ENCODE results near the gene OGT.
"Not testable (repeated sequence)": the region's sequence is repeated elsewhere in the genome, so short reads cannot be mapped to it uniquely, and the experiment has no call there.

OGT gene

DNA sequence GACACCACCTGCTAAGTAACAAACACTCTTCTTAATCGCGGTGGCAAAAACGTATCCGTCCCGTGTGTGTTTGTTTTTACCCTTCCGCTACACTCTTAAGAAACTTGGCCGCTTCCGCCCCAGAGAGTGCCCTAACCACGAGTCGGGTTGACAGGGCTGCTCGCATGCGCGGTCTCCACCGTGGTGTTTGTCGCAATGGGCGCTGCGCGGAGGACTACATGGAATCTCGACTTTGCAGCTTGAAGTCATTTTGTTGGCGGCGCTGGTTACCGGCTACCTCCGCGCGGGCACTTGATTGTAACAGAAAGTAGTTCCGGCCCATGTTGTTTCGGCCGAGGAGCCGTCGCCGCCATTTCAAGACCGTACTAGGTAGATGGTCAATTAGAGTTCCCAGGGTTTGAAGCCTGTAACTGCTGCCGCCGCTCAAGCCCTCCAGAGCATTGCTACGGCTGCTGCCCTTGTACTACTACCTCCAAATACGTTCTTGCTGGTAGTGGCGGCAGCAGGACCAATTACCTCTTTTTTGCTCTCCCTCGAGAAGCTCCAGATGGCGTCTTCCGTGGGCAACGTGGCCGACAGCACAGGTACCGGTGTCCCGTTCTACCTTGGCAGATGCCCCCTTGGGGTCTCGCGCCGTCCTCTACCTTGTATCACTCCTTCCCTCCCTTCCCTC, at the start of gene OGT:
TSS of gene OGT (plus strand) at position 352 of the 673 bp plus-strand sequence. CDS start at position 548, 196 bp downstream.
- in situ Hi-C loops (cut with HindIII; ENCODE audit: low sequenced_read_pairs), result no loop called here

DNA sequence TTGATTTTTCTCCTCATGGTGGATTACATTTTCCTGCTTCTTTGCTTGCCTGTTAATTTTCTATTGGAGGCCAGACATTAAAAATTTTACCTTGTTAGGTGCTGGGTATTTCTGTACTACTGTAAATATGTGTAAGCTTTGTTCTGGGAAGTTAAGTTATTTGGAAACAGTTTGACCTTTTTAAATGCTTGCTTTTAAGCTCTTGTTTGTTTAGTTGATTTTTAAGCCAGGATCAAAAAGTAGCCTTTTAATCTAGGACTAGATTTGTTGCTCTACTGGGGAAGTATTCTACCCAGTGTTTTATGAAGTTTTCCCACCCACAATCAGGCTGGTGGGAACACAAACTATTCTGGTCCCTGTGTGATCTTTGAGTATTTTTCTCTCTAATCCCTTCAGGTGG, 45.1 kb upstream of the OGT start:
- in situ Hi-C loops (cut with HindIII; ENCODE audit: low sequenced_read_pairs), result no loop called here

DNA sequence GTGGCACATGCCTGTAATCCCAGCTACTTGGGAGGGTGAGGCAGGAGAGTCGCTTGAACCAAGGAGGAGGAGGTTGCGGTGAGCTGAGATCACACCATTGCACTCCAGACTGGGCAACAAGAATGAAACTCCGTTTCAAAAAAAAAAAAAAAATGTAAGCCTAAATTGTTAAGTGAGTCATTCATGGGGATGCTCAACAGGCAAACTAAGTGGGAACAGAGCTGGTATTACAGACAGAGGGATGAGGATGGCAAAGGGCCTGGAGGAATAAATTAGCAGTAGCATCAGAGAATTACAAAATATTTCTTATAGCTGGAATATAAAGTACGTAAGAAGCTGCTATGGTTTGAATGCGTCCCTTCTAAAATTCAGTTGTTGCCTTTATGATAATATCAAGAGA, 43.4 kb upstream of the OGT start:
- in situ Hi-C loops (cut with HindIII; ENCODE audit: low sequenced_read_pairs), result no loop called here

DNA sequence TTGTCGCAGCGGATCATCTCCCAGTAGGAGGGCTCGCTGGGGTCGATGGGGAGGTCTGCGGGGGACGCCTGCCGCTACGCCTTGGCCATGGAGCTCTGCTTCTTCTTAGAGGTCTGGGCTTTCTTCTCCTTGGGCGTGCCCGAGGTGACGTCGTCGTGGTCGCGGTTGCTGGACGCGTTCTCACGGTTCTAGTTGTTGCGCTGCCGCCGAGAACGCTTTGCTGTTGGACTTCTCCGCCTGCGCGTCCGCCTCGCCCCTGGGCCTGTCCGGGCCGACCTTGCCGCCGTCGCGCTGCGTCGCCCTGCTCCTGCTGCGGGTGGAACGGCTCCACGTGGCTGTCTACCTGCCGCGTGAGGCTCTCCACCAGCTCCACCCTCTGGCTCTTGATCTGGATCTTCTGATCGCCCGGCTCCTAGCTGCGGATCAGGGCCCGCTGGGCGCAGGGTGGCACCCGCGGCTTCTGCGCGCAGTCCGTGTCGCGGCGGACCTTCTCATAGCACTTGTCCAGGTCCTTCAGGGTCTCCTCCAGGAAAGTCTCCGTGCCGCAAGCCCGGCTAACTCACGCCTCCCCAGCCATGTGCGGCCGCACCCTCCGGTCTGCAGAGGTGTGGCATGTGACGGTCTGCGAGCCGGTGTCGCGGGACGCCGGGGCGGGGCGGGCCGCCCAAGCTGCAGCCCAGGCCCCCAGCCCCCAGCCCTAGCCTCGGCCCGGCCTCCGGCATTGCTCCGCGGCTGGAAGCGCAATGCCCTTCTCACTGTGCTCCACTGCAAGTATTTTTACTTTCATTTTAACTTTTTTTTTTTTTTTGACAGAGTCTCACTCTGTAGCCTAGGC, 40.5 kb upstream of the OGT start:
- in situ Hi-C loops (cut with HindIII; ENCODE audit: low sequenced_read_pairs), result no loop called here

DNA sequence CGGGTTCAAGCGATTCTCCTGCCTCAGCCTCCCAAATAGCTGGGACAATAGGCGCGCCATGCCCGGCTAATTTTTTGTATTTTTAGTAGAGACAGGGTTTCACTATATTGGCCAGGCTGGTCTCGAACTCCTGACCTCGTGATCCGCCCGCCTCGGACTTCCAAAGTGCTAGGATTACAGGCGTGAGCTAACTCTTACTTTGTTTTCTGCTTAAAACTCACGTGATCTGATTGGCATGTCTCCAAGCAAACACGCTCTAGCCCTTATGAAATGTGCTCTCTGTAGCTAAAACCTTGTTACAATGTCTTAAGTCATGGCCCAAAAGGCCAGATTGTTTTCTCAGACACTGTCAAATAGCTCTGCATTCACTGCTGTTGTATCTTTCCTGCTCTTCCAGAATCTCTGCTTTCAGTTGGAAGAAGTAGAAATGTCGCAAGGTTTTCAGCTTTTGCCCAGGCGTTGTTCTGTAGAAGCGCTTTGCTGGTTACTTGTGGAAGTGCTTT, 39.7 kb upstream of the OGT start:
- in situ Hi-C loops (cut with HindIII; ENCODE audit: low sequenced_read_pairs), result no loop called here

DNA sequence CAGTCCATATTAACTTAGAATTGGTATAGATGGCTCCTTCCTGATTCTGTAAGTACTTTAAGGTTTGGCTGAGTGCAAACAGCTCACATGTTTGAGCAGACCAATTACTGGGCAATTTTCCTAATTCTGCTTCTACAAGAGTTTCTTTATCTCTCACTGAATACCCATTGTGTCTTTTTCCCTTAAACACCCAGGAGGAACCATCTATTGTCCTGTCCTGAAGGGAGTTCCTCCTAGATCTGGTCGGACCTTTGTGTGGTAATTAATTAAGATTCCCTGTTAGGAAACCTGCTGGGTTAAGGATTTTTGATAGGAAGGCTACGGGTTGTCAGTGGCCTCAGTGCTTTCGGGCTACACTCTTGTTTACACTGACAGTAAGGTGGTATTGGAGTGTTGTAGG, 36.9 kb upstream of the OGT start:
- in situ Hi-C loops (cut with HindIII; ENCODE audit: low sequenced_read_pairs), result not testable (repeated sequence)

DNA sequence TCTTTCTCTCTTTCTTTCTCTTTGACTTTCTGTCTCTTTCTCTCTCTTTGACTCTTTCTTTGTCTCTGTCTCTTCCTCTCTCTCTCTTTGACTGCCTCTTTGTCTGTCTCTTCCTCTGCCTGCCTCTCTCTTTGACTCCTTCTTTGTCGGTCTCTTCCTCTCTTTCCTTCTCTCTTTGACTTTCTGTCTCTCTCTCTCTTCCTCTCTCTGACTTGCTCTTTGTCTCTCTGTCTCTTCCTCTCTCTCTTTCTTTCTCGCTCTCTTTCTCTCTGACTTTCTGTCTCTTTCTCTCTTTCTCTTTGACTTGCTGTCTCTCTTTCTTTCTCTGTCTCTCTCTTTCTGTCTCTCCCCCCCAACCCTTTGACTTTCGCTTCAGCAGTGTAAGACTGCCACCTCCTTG, 36.4 kb upstream of the OGT start:
- in situ Hi-C loops (cut with HindIII; ENCODE audit: low sequenced_read_pairs), result no loop called here

DNA sequence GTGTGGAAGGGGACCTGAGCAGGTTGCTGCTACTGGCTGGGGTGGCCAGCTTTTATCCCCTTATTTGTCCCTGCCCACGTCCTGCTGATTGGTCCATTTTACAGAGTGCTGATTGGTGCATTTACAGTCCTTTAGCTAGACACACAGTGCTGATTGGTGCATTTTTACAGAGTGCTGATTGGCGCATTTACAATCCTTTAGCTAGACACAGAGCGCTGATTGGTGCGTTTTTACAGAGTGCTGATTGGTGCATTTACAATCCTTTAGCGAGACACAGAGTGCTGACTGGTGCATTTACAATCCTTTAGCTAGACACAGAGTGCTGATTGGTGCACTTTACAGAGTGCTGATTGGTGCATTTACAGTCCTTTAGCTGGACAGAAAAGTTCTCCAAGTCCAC, 30.8 kb upstream of the OGT start:
- in situ Hi-C loops (cut with HindIII; ENCODE audit: low sequenced_read_pairs), result not testable (repeated sequence)

DNA sequence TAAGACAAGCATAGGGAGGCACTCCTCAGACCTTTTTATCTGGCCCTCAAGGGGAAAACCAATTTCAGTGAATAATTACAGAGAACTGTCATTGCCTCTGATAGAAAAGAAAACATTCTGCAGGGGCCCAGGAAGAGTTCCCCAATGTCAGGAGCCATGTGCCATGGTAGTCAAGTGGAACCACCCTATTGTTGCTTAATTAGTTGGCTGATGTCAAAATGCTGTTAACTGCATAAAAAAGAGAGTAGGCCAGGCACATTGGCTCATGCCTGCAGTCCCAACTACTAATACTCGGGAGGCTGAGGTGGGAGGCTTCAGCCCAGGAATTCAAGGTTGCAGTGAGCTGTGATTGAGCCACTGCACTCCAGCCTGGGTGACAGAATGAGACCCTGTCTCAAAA, 28.6 kb upstream of the OGT start:
- in situ Hi-C loops (cut with HindIII; ENCODE audit: low sequenced_read_pairs), result no loop called here

DNA sequence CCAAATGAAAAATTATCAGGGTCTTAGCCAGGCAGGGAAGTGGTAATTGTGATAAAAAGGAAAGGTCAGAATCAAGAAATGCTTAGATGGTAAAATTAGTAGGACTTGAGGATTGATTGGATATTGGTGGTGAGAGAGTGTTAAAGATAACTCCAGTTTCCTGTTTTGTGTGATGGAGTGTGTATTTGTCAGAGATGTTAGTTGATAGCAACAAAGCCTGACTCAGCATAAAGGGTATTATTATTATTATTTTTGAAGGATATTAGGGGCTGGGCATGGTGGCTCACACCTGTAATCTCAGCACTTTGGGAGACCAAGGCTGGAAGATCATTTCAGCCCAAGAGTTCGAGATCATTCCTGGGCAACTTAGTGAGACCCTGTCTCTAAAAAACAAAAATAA, 23.6 kb upstream of the OGT start:
- in situ Hi-C loops (cut with HindIII; ENCODE audit: low sequenced_read_pairs), result no loop called here

DNA sequence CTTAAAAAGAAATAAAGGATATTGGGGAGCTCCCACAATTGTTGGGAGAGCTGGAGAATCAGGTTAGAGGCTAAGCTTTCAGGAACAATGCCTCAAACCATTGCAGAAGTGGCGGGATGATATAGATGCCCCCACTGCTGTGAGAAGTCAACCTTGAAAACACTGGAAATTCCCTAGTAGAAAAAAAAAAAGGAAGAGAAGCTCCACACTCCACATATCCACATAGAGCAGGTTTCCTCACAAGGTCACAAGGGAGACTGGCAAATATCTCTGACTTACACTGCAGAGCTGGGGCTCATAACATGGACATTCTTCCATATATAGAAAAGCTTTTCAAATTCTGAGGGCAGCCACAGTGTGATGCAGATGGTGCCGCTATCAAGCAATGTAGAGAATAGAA, 22.7 kb upstream of the OGT start:
- in situ Hi-C loops (cut with HindIII; ENCODE audit: low sequenced_read_pairs), result no loop called here

DNA sequence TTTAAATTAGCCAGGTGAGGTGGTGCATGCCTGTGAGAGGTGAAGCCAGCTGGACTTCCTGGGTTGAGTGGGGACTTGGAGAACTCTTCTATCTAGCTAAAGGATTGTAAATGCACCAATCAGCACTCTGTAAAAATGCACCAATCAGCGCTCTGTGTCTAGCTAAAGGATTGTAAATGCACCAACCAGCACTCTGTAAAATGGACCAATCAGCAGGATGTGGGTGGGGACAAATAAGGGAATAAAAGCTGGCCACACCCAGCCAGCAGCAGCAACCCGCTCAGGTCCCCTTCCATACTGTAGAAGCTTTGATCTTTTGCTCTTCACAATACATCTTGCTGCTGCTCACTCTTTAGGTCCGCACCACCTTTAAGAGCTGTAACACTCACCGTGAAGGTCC, 19.2 kb upstream of the OGT start:
- in situ Hi-C loops (cut with HindIII; ENCODE audit: low sequenced_read_pairs), result not testable (repeated sequence)

DNA sequence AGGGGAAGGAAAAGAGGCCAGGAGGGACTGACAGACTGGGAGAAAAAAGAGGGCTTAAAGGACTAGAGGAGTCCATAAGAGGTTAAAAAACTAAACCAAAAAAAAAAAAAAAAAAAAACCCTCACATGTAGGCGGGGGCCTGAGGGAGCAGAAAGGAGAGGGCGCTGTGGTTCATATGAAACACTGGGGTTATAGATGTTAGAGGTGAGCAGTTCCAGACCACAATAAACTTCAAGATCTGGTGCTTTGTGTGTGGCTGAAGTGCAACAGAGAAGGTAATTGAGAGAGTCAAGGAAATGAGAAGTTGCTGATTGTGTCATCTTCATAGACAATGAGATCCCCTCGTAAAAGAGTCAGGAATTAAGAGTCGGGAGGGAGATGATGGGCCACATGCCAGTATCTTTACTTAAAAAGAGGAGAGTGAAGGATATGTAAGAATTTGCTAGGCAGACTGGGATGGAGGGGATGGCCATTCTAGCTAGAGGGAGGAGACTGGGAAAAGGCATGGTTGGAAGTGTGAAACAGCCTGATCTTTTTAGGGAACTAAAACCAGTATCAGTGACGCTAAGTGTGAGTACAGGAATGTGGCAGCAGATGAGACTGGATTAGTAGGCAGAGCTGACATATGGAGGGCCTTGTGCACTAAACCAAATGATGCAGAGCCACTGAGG, 18.4 kb upstream of the OGT start:
- in situ Hi-C loops (cut with HindIII; ENCODE audit: low sequenced_read_pairs), result no loop called here

DNA sequence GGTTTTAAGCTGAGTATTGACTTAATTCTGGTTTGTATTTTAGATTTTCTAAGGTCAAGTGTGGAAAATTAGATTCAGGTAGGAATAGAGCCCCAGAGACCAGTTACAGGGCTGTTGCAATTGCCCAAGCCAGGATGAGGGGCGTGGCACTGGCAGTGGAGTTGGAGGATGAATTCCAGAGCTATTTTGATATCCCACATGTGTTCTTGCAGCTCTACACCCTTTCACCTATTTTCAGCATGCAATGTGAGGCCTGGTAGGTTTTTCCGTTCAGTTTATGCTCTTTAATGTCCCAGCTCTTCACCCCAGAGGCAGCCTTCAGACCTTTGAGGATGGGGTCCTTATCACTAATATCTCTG, 17.9 kb upstream of the OGT start:
- in situ Hi-C loops (cut with HindIII; ENCODE audit: low sequenced_read_pairs), result no loop called here

DNA sequence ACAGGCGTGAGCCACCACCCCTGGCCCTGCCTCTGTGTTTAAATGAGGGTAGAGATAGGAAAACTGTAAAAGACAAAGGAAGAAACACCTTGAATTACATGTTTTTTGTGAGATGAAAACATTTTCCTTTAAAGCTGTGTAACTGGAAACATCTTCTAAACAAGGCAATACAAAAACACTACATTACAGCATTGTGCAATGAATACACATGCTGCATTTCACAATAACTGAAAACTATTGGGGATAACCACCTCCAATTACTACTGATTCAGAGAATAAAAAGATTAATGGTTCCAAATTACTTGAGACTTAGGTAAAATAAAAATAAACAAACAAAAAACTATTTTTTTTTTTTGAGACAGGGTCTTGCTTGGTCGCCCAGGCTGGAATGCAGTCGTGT, 7.6 kb upstream of the OGT start:
- in situ Hi-C loops (cut with HindIII; ENCODE audit: low sequenced_read_pairs), result no loop called here

DNA sequence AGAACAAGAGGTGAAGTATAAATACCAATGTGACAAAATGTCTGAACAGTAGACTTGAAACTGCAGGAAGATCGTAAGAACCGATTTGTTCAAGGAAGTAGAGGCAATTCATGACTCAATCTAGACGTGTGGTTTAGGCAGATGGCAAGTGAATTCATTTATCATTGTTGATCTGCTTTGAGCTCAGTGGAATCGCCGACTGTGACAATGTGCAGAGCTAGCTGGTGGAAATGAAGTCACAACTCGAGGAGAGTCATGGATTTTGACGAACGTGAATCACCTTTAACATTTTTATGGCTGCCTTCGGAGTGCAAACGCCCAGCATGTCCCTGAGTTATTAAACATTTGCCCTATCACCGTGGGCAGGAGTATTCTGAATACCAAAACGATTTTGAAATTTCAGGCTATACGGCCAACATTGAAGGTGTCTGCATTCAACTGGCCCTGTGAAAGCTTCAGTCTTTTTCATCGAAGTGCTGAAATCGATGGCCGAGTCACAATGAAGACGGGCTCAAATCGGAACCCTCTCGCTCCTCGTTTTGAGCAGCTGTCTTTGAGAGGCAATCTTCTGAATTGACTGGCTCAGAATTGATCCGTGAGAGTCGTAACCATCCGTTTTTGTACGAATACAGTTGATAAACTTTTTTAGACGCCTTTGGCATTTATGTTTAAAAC, 689 bp upstream of the OGT start:
- in situ Hi-C loops (cut with HindIII; ENCODE audit: low sequenced_read_pairs), result no loop called here

DNA sequence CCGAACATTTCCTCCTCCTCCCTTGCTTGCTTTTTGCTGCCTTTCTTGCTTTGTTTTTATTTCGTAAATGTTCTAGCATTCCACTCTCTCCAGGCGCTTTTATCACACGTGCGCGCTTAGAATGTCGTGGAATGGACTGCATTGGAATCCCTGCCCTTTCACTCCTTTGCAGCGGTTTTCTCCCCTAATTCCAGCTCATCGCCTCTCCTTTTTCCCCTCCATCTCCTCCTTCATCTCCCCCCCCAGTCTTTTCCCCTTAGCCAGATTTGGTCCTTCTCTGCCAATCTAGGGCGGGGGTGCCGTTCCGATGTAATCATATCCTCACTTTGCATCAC, 579 bp downstream of the OGT start:
- in situ Hi-C loops (cut with HindIII; ENCODE audit: low sequenced_read_pairs), result no loop called here

DNA sequence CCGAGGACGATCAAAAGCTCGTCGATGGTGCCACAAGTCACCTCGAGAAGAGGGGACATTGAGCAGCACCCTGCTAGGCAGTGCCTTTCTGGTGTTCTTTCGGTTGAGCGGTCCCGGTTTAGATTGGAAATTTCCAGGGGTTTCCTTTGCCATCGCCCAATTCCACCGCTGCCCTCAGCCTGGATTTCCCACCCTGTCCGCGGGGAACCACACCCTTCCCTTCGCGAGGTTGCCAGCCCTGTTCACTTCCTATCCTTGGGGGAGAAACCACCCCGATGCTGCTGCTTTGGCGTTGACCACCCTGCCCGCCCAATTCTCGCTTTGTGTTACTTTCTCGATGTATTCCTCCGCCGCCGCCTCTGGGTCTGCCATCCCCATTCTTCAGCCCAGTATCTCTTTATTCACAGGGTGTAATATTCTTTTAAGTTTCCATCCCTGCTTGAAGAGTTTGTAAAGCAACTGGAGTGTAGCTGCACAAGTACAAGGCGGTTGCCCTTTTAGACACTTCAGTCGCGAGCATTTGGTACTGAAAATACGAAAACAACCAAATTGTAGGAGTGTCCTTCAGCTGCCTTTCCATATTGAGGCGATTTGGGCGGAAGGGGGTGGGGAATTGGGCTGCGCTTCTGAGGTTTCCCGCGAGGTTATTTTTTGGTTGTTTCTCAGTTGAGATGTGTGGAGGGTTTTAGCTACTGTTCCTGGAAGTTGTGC, 1.1 kb downstream of the OGT start:
- in situ Hi-C loops (cut with HindIII; ENCODE audit: low sequenced_read_pairs), result no loop called here

DNA sequence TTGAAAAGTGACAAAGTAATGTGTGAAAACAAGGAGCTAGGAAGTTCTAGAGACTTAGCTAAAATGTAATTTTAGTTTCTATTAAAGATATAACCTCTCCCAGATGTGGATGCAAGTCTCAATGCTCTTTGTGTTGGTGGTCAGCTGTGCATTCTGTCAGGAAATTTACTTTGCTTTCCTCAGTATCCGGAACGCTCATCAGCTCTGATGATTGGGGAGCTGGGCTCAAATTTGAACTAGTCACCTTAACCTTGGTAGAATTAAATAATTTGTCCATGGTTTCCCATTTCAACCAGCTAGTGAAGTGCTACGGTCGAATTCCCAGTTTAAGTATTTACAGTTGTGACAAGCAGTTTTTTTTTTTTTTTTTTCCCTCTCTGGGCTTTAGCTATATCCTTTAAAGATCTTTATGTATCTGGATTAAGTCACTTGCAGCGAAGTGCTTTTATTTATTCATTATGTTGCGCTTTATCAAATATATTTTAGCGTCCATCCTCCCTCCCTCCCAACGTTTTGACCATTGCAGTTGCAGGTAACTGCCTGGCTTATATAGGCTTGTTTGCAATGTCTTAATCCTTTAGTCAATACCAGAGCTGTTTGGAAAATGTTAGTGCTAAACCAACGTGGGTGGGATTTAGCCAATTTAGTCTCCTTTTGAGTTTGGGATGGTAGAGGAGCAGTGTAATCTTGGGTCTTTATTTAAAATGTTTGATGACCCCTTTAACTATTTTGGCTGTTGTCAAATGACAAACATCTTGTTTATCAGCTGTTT, 2.1 kb downstream of the OGT start:
- in situ Hi-C loops (cut with HindIII; ENCODE audit: low sequenced_read_pairs), result no loop called here

DNA sequence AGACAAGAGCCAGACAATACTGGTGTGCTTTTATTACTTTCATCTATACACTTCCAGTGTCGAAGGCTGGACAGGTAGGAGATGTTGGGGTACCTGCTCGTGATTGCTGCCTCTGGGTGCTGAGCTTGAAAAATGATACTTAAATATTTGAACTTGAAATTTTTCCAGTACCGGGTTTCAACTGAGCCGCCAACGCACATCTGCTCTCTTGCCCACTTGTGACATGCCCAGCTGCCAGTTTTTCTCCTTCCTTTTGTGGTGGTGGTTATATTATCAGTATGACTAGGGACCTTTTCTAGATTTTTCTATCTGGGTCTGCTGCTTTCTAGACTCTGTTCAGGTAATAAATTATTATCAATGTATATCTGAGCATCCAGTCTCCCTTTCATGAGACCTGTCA, 3.4 kb downstream of the OGT start:
- in situ Hi-C loops (cut with HindIII; ENCODE audit: low sequenced_read_pairs), result no loop called here

Data from DLD1 (cell line).